Measurements from ENCODE around the gene SSTR3.

- TF ChIP-seq CTCF (IDR thresholded peaks at IDR 0.05; ENCODE audit: low read depth, low read length, missing input control): no peak
- no peak for TF ChIP-seq FOXA1 (IDR thresholded peaks at IDR 0.05)
- TF ChIP-seq GABPA (IDR thresholded peaks at IDR 0.05 in 1 of 2, conservative IDR thresholded peaks at IDR 0.05 in 1 of 2): no peak
- TF ChIP-seq TAF1 (conservative IDR thresholded peaks at IDR 0.05): no peak
- TF ChIP-seq, protein P1, sequence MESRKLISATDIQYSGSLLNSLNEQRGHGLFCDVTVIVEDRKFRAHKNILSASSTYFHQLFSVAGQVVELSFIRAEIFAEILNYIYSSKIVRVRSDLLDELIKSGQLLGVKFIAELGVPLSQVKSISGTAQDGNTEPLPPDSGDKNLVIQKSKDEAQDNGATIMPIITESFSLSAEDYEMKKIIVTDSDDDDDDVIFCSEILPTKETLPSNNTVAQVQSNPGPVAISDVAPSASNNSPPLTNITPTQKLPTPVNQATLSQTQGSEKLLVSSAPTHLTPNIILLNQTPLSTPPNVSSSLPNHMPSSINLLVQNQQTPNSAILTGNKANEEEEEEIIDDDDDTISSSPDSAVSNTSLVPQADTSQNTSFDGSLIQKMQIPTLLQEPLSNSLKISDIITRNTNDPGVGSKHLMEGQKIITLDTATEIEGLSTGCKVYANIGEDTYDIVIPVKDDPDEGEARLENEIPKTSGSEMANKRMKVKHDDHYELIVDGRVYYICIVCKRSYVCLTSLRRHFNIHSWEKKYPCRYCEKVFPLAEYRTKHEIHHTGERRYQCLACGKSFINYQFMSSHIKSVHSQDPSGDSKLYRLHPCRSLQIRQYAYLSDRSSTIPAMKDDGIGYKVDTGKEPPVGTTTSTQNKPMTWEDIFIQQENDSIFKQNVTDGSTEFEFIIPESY (IDR thresholded peaks at IDR 0.05): no peak
- TF ChIP-seq RXRA (IDR thresholded peaks at IDR 0.05): peak; percentile 59 to 61
- TF ChIP-seq, protein P2, sequence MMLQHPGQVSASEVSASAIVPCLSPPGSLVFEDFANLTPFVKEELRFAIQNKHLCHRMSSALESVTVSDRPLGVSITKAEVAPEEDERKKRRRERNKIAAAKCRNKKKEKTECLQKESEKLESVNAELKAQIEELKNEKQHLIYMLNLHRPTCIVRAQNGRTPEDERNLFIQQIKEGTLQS (IDR thresholded peaks at IDR 0.05): no peak
Observed at GRCh38 chr22:37185646-37186227, 26.5 kb downstream of the SSTR3 start.

All from liver (tissue), 3 donors.